AML-193 (cell line): ENCODE data around the gene ARRB1.
"Not testable (repeated sequence)": the region's sequence is repeated elsewhere in the genome, so short reads cannot be mapped to it uniquely, and the experiment has no call there.

Experiments
- DNase-seq, 2 experiments: peaks; one replicate each; lab custom pipeline; 2025; lab: John Stamatoyannopoulos, UW

Gene ARRB1

DNA sequence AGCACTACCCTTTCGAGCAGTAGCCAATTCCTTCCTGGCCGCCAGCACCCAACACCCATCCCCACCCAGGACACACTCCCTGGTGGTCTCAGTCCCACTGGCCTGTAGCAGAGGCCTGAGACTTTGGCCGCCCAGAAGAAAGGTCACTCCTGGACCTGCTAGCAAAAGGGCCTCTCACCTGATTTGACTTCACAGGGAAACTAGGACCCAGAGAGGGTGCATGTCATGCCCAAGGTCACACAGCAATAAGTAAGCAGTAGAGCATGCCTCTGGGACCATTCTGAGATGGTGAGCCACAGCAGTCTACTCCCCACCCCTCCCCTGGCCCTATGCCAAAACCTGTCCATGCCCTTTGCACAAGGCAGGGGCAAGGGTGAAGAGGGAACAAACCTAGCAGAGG, 7.3 kb downstream of the ARRB1 start:
- no peak for DNase-seq

DNA sequence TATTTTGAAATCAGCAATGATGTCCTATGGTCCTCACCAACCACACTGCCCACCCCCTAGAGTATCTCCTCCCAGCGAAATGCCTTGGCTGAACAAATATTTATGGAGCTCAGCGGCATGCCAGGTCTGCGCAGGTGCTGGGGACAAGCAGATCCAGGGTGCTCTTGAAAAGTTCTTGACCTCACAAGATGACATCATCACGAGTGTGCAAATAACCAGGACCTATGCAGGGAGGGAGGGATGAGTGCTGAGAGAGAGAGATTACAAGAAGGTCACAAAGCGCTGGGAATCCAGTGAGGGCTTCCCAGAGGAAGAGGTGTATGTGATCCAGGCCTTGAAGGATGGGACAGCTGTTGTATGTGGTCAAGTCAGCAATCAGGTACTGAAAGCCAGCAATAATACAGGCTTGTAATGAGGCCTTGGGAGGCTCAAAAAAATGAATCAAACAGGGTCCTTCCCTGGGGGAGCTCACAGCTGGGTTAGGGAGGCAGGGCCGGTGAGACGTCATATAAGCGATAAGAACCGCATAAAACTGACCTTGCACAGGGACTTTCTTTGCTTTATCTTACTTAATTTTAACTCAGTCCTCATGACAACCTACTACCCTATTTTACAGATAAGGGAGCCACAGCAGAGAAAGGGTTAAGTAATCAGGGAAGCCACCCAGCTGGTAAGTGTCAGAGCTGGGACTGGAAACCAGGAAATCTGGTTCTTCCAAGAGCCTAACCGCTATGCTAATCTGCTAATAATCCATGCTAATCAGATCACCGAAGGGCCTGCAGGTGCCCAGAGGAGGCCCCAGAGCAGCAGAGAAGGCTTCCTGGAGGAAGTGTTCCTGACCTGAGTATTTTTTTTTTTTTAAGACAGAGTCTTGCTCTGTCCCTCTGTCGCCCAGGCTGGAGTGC, 8.2 kb downstream of the ARRB1 start:
- no peak for DNase-seq

DNA sequence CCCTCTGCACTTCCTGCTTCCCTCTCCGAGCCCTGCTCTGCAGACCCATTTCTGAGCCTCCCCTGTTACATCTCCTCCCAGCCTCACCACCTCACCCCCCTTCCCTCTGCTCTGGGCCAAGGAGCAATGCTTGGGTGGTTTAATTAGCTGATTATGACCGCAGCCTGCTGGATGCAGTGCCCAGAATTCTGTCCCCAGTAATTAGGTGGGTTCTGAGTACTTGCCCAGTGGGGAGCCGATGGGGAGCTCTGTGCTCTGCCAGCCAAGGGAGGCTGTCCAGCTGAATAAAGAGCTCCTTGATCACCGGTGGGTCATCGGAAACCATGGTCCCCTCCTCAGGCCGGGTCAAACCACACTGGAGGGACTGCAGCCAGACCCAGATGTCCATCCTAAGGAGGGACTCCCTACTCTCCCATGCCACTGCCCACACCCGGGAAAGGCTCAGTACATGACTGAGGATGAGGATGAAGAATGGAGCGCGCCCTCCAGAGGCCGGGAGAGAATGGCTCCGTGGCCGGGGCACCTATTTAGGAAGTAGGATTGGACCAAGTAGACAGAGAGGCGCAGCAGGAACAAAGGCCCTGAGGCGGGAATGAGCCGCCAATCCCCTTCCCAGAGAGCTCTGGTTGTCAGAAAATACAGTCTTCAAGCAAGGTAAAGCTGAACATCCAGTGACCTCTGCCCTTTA, 9.1 kb downstream of the ARRB1 start:
- no peak for DNase-seq

DNA sequence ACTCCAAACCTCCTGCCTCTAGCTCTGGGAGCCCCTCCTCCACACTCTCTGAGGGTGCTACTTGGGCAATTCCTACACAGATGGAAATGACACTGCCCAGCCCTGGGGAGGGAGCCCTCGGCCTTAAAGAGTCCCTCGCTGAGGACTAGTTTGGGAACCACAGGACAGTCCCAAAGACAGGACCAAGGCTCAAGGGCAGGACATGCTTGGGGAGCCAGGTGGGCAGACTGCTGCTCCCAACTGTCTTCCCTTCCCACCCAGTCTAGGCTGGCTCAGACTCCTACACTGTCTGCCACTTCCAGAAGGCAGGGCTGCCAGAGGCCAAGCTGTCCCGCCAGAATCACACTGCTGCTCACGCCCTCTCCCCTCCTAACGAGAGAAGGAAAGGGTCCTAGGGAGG, 9.8 kb downstream of the ARRB1 start:
- DNase-seq = no peak

DNA sequence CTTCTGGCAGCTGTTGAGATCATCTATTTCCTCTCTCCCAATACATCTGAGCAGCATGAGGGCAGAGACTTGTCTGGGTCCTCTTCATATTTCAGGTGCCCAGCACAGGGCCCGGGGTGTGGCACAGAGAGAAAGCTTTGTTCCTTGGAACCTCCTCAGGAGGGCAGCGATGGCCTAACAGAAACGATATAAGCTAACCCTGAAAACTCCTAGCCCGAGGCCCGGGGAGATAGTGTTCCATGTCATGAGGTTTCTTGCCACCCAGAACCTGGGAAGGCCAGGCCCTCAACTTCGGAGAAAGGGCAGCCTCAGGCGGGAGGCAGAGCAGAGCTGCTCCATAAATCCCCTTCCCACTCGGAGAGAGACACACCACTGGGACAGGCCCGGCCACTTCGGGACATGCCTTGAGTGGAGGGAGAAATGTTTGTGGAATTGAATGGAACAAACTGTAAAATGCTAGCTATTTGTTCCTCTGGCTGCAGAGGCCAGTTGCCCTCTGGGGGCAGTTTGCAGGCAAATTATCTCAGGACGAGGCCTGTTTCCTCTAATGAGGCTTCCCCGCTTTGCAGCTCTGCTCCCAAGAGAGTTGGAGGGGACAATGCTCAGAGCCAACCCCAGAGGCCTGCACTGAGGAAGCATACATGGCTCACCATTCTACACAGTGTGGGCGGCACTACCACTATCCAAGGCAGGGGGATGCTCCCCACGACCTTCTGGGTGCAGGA, 11.6 kb downstream of the ARRB1 start:
- DNase-seq = peak; percentile 37 to 47

DNA sequence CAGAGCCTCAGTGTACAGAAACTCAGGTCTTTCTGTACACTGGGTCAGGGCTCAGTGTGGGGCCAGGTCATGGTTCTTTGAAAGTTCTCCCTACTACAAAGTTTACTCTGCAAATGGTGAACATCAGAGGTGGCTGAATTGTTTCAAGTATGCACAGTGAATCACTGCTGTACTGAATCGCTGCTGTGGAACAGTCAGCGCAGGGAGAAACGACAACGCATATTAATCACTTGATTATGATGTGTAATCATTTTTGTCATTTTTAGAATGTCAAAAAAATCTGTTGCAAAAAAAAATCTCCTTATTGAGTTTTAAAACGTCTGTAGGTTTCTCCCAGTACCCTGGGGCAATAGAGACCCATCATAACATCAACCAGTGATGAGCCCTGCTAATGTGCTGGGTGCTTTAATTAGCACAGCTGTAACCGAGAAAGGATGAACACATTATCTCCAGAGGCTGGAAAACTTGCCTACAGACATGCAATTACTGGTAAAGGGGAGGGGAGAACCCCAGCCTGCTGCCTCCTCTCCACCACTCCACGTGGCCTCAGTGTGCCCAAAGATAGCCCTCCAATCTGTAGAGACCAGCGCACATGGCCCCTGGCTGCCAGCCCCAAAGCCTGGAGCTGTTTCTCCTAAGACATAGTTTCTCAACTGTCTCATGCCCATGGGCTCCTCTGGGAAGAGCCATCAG, 12.8 kb downstream of the ARRB1 start:
- no peak for DNase-seq

DNA sequence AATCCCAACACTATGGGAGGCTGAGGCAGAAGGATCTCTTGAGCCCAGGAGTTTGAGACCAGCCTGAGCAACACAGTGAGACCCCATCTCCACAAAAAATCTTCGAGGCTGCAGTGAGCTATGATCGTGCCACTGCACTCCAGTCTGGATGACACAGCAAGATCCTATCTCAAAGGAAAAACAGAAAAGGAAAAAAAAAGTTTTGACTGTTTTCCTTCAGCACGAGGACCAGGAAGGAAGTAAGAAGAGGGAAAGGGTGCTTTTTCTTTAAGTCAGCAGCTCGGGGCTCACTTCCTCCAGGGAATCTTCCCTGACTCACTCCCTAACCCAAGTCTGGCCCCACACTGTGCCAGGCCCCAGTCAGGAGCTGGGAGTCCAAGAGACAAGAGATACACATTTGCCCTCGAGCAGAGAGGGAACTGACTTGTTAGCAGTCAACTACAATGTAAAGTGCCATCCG, 14.2 kb downstream of the ARRB1 start:
- DNase-seq = no peak

DNA sequence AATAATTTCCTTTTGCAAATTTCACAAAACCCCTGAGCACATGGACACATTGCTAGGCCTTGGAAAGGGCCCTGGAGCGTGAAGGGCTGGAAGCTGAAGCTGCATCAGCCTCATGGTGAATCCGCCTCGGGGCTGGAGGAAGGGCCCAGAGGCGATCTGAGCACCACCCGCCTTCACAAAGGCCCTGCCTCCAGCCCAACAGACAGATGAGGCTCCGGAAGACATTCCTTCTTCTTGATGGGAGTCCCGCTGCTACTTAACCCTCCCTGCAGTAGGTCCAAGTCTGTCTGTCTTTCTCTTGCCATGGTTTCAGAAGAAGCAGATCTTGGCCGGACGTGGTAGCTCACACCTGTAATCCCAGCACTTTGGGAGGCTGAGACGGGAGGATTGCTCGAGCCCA, 16.5 kb downstream of the ARRB1 start:
- no peak for DNase-seq

DNA sequence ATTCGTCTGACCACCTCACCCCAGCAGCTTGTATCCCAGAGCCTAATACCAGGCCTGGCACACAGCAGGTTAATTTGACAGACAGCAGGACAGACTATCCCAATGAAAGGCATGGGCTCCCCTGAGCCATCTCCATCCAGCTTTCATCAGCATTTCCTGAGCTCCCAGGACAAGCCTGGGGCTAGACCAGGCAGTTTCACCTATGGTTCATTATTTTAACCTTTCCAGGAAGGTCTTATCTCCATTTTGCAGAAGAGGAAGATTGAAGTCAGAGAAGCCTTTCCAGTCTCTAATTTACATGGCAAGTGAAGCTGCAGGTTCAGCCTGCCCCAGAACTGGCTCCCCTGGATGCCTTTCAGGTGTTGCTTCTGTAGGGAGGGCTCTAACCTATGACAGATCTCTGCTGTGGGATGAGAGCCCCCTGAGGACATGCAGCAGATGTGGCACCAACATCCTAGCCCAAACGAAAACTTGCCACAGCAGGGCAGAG, 17.0 kb downstream of the ARRB1 start:
- no peak for DNase-seq

DNA sequence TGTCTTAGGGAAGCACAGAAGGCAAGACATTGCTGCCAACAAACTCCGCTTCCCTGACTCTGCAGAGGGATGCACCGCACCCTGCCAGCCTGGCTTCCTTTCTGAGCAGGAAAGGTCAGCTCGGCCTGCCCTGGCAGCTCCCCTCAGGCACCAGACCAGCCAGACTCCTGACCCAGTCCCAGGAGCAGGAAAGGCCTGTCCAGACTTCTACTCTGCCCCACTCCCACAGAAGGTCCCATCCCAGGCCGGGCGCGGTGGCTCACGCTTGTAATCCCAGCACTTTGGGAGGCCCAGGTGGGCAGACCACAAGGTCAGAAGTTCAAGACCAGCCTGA, 17.7 kb downstream of the ARRB1 start:
- DNase-seq = no peak

DNA sequence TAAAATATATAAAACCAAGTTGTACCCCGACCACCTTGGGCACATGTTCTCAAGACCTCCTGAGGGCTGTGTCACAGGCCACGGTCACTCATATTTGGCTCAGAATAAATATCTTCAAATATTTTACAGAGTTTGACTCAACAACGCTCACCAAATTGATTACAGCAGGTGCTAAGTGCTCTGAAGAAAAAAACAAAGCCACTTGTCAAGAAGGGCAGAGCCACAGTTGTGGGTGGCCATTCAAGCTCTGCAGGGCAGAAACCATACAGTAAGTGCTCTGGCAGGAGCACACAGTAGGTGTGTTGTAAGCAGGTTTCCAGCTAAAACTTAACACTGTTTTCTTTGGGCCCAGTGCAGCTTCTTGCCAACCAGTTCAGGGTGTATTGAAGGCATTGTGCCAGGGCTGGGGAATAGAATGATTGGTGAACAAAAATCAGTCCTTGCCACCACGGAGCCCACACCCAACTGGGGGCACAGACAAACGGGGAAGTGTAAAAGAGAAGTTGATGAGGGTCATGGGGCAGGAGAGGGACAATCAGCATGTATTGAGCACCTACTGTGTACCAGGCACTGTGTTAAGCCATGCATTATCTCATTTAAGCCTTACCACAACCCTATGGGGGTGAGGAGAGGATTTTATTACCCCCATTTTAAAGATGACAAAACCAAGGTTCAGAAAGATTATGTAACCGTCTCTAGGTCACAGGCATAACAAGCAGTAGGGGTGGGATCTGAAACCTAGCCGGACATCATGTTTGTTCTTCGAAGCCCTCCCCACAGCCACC, 18.2 kb downstream of the ARRB1 start:
- DNase-seq = no peak

DNA sequence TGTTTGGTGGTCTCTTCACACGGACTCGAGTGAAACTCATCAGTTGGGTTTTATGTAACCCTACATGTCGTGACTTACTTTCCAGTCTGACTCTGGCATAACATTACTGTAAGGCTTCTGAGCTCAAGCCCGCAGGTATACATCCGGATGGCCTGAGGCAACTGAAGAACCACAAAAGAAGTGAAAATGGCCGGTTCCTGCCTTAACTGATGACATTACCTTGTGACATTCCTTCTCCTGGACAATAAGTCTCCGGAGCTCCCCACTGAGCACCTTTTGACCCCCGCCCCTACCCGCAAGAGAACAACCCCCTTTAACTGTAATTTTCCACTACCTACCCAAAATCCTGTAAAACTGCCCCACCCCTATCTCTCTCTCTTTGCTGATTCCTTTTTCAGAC, 19.7 kb downstream of the ARRB1 start:
- not testable (repeated sequence) for DNase-seq

DNA sequence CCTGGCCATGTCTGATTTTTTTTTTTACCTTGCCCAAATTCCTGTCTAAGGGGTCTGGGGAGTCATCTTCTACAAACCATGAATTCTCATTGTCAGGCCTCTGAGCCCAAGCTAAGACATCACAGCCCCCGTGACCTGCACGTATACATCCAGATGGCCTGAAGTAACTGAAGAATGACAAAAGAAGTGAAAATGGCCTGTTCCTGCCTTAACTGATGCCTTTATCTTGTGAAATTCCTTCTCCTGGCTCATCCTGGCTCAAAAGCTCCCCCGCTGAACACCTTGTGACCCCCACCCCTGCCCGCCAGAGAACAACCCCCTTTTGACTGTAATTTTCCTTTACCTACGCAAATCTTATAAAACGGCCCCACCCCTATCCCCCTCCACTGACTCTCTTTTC, 20.2 kb downstream of the ARRB1 start:
- not testable (repeated sequence) for DNase-seq

DNA sequence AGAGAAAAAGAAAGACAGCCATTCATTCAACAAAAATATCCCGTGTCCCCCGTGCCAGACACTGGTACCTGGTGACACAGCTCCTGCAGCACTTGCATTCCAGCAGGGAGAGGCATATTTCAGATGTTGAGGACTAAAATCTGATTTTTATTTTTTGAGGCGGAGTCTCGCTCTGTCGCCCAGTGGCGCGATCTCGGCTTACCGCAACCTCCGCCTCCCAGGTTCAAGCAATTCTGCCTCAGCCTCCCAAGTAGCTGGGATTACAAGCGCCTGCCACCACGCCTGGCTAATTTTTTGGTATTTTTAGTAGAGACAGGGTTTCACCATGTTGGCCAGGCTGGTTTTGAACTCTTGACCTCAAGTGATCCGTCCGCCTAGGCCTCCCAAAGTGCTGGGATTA, 20.6 kb downstream of the ARRB1 start:
- not testable (repeated sequence) for DNase-seq

DNA sequence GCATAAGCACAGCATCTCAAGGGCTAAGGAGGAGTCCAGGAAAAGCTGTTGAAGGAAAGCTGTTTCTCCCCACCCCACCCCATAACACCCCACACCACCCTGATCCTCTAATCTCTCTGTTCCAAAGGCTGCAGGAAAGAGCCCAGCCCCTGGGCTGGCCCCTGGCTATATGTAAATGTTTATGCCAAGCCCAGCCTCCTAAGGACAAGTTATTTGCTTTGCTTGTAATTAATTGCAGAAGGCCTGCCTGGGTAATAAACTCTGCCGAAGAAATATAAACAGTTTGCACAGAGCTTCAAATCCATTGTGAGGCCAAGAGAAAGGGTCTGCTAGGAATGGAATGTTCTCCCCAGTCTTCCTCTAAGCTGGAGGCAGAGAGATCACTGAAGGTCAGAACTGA, 21.2 kb downstream of the ARRB1 start:
- no peak for DNase-seq

DNA sequence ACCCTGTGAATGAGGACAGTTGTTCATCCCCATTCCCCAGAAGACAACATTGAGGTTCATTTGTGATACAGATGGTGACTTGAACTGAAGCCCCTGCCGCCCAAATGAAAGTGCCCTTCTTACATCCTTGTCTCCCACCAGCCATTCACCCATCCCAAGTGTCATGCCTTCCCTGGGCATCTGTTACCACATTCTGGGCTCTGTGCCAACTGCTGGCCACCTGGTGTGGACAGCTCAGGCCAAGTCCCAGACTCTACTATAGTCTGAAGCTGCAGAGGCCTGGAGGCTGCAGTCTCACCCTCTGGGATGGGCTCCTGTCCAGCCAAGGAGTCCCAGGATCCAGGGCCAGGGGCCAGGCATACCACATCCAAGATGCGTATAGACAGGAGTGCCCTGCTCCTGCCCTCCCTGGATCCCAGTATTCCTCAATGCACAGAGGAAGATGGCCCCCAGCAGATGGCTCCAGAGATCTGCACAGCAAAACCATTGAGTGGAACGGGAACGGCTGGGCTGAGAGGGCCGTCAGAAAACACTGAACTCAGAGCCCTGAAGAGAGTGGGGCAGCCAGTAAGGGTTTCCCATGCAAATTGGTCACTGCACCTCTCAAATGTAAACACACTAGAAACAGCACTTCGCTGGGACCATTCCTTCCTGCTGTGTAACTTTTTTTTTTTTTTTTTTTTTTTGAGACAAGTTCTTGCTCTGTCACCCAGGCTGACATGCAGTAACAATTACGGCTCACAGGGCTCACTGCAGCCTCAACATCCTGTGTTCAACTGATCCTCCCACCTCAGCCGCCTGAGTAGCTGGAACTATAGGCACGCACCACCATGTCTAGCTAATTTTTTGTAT, 22.8 kb downstream of the ARRB1 start:
- peak; percentile 32 to 50 for DNase-seq

DNA sequence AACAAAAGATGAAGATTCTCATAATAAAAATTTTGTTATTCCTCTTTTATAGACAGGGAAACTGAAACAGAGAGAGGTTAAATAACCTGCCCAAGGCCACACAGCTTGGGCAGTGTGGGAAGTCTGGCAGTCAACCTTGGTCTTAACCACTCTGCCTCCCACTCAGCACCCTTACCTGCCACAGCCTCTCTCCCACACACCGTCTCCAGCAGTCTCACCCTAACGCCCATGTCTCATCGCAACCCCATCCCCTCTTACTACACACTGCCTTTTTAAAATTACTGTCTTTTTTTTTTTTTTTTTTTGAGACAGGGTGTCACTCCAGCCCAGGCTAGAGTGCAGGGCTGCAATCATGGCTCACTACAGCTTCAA, 25.0 kb downstream of the ARRB1 start:
- DNase-seq = no peak

DNA sequence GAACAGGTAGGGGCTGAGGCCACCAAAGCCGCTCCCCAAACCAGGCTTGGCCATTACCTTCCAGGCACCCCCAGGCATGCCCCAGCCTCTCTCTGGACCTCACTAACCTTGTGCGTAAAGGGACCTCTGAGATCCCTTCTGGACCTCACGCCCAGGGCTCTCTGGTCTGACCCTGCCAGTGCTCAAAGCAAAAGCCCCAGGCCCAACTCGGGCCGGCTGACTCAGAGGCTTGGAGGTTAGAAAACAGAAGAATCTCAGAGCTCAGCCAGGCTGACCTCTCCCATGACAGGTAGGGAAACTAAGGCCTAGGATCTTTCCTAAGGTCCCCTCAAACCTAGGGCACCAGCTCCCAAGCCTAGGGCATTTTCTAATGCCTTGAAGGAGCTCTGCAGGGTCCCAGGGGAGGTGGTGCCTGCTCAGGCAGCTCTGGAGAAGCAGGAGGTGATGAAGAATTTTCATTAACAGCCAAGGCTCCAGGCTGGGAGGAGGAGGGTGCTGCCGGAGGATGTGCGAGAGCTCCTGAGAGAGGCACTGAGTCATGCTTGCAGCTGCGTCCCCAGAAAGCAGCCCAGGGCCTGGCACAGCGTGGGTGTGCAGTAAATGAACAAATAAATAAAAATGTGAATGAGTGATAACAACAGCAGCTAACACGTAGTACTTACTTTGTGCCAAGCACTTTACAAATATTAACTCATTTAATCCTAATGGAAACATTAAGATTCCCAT, 25.6 kb downstream of the ARRB1 start:
- no peak for DNase-seq

DNA sequence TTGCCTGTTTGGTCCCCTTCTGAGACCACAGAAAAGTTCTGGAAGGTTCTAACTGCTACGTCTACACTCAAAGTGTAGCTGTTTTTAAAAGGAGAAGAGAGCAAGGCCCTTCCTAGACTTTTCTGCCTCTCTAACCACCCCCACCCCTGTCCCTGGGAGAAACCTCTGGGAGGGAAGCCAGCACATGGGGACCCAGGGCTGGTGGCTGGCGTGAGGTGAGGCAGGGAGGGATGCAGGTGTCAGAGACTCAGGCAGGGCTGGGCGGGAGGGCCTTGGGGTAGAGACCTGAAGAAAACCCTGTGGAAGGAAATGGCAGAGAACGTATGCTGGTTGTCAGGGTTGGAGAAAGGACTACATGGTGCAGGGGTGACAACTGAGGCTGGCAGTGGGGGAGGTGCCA, 26.7 kb downstream of the ARRB1 start:
- DNase-seq = no peak

DNA sequence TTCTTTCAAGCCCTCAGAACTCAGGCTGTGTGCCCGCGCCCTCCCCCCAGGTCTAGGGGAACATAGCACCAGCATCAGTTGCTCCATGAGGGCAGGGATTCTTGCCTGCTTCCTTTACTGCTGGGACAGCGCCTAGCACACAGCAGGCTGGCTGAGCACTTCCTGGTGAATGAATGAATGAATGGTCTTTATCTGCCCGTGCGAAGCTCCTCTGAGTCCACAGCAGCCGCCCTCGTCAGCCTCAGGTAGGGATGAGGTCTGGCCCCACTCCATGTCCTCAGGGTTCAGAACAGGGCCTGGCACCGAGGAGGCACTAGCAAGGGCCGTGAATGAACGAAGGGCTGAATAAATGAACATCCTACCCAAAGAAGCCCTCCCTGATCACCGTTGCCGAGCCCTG, 27.3 kb downstream of the ARRB1 start:
- DNase-seq = no peak
